Measurements from ENCODE around the gene SEMA3D.

- TF ChIP-seq CTCF (conservative IDR thresholded peaks at IDR 0.05; ENCODE audit: low read depth, low read length) (no peak), EZH2 (IDR thresholded peaks at IDR 0.05; ENCODE audit: borderline replicate concordance, low read depth, low read length, poor library complexity, severe bottlenecking) (no peak)
Measured at GRCh38 chr7:85075864-85076263, 111.0 kb downstream of the SEMA3D start.

Measured in A673 (cell line).